GM20000 (cell line): ENCODE data around the gene COL27A1.

ENCODE experiments used
- DNase-seq: peaks from one replicate; pipeline ENCODE4 v3.0.0; 2012; ENCODE audit warnings: low spot score
- TF ChIP-seq, protein P1 (sequence below): IDR thresholded peaks from 2 replicates; pipeline ENCODE4 v1.5.1; 2012; ENCODE audit warnings: mild to moderate bottlenecking, control low read depth; ENCODE audit errors: extremely low read depth, missing control alignments

COL27A1 gene

DNA sequence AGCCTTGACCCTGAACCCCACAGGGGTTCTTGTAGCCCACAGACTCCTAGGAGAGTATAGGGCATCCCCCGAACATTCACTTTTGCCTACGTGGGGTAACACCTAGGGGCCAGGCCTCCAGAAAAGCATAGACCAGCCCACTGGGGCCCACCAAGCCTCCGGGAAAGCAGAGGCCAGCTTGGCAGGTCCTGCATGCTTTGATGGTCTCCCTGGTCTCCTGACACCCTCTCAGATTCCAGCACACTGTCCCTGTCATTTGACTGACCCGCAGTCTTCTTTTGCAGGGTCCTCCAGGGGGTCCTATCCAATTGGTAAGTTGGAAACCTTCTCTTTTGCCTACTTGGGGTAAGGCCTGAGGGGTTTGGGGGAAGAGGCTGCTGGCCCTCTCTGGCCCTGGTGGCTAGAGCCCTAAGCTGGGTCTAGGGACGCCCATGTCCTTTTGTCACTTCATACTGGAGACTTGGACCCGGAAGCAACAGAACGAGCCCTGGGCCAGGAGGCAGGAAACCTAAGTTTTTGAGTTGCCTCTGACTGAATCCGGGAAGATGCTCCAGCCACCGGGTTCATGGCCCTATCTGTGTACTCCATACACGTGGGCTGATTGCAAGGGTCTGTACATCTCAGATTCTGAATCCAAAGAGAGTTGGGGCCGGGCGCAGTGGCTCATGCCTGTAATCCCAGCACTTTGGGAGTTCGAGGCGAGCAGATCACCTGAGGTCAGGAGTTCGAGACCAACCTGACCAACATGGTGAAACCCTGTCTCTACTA lies 146.6 kb downstream of the COL27A1 start:
- TF ChIP-seq, protein P1, sequence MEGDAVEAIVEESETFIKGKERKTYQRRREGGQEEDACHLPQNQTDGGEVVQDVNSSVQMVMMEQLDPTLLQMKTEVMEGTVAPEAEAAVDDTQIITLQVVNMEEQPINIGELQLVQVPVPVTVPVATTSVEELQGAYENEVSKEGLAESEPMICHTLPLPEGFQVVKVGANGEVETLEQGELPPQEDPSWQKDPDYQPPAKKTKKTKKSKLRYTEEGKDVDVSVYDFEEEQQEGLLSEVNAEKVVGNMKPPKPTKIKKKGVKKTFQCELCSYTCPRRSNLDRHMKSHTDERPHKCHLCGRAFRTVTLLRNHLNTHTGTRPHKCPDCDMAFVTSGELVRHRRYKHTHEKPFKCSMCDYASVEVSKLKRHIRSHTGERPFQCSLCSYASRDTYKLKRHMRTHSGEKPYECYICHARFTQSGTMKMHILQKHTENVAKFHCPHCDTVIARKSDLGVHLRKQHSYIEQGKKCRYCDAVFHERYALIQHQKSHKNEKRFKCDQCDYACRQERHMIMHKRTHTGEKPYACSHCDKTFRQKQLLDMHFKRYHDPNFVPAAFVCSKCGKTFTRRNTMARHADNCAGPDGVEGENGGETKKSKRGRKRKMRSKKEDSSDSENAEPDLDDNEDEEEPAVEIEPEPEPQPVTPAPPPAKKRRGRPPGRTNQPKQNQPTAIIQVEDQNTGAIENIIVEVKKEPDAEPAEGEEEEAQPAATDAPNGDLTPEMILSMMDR: no peak
- DNase-seq: no peak

- no peak for DNase-seq
- TF ChIP-seq, protein P1: no peak
These were observed 147.4 kb downstream of the COL27A1 start for GRCh38 chr9:114302727-114303126.

- TF ChIP-seq, protein P1: no peak
- no peak for DNase-seq
These were observed 148.2 kb downstream of the COL27A1 start for GRCh38 chr9:114303571-114303970.

DNA sequence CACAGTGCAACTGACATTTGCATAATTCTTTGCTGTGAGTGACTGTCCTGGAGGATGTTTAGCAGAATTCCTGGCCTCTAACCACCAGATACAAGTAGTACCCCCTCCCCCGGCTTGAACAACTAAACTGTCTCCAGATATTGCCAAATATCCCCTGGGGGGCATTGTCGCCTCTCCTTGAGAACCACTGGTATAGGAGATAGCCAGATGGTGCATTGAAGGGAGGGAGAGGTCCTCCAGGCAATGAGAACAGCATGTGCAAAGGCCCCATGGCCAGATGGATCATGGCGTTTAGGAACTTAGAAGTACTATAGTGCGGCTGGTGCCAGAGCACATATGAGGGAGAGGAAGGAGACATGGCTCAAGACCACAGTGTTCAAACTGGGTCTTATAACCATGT lies 148.6 kb downstream of the COL27A1 start:
- no peak for DNase-seq

GRCh38 chr9:114304416-114305188 lies 149.3 kb downstream of the COL27A1 start:
- TF ChIP-seq, protein P1: no peak
- DNase-seq: no peak

More for the DNA sequence above, 148.6 kb downstream of the COL27A1 start:
- TF ChIP-seq, protein P1: no peak

GRCh38 chr9:114307899-114308267 lies 152.5 kb downstream of the COL27A1 start:
- DNase-seq: no peak
- TF ChIP-seq, protein P1: no peak

GRCh38 chr9:114308361-114308950 lies 153.1 kb downstream of the COL27A1 start:
- TF ChIP-seq, protein P1: no peak
- no peak for DNase-seq
